ENCODE measurements around the gene SLC26A9. TPM values are rescaled to one million over a fixed set of nuclear protein-coding genes. Genes with fewer than 3 reads are reported as not detected.

Gene SLC26A9, protein sequence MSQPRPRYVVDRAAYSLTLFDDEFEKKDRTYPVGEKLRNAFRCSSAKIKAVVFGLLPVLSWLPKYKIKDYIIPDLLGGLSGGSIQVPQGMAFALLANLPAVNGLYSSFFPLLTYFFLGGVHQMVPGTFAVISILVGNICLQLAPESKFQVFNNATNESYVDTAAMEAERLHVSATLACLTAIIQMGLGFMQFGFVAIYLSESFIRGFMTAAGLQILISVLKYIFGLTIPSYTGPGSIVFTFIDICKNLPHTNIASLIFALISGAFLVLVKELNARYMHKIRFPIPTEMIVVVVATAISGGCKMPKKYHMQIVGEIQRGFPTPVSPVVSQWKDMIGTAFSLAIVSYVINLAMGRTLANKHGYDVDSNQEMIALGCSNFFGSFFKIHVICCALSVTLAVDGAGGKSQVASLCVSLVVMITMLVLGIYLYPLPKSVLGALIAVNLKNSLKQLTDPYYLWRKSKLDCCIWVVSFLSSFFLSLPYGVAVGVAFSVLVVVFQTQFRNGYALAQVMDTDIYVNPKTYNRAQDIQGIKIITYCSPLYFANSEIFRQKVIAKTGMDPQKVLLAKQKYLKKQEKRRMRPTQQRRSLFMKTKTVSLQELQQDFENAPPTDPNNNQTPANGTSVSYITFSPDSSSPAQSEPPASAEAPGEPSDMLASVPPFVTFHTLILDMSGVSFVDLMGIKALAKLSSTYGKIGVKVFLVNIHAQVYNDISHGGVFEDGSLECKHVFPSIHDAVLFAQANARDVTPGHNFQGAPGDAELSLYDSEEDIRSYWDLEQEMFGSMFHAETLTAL
- 0.69 TPM for total RNA-seq
- 5.9 TPM for polyA plus RNA-seq (ENCODE audit: insufficient read depth, low read depth, low replicate concordance)
- long read RNA-seq, donor 1, result 0 reads
- long read RNA-seq, donor 2, result 0 reads
- long read RNA-seq, donor 3, partial matches to known transcripts, result 41 of 41 reads
- long read RNA-seq, donor 3, other reads (novel, unspliced or antisense), result 0 of 41 reads
- long read RNA-seq, donor 4, result 0 reads
- long read RNA-seq, donor 5, result 0 reads
- long read RNA-seq, donor 6, result 0 reads
- long read RNA-seq, donor 7, result 0 reads
- long read RNA-seq, donor 8, result 0 reads
- long read RNA-seq, donor 9, result 0 reads
- long read RNA-seq, donor 10, result 0 reads

DNA sequence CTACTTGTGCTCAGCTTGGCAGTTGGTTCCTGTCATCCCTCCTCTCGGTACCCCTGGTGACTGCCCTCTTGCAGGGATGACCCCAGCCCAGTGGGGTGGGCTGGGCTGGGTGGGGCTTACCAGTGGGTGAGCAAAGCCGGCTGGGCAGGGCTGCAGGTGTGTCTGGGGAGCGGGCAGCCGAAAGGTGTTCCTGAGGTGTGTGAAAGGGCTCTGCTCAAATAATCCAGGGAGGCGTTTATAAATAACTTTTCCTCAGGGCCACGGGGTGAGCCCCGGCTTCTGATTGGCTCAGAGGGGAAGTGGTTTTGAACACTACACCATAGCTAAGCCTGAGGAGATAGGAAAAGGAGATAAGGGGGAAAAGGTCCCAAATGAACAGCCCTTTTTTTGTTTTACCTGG lies at the start of gene SLC26A9:
Gene SLC26A9, minus strand, starts transcription at position 212 of the 400 bp plus-strand sequence. CDS start 7,636 bp downstream, outside the sequence.
- H3K27ac ChIP-seq (ENCODE audit: low read depth in 2 of 2, low read length in 2 of 2), result no peak within 1 kb of the TSS
- no peak for DNase-seq

GRCh38 chr1:205992218-205992882 lies 49.1 kb upstream of the SLC26A9 start:
- Histone ChIP-seq H3K4me1 (ENCODE audit: control insufficient read depth in 2 of 3, insufficient read depth in 2 of 3, low read depth in 1 of 3, low read length in 3 of 3) (no peaks in the 10 kb centered on the region), H3K27me3 (ENCODE audit: control insufficient read depth, insufficient read depth, low read length) (no peaks in the 10 kb centered on the region), H3K4me3 (ENCODE audit: low read length in 3 of 3) (no peak overlapping the region), H3K36me3 (ENCODE audit: control insufficient read depth in 2 of 3, insufficient read depth in 3 of 3, low read length in 3 of 3) (no peaks in the 10 kb centered on the region), H3K27ac (ENCODE audit: low read depth in 2 of 2, low read length in 2 of 2) (no peak overlapping the region), H3K9me3 (ENCODE audit: control insufficient read depth in 2 of 3, insufficient read depth in 1 of 3, low read length in 3 of 3) (no peaks in the 10 kb centered on the region), H3K9ac (ENCODE audit: low read length in 3 of 3) (no peak overlapping the region)
- DNase-seq (no peak), FAIRE-seq (no peak)
- intact Hi-C loops (cut with DNase I), result no loop called here
- TF ChIP-seq CTCF (IDR thresholded peaks at IDR 0.05; ENCODE audit: borderline replicate concordance, extremely low read depth, insufficient read depth), result no peak

More for the DNA sequence above, at the start of gene SLC26A9:
- Histone ChIP-seq H3K27me3 (ENCODE audit: control insufficient read depth, insufficient read depth, low read length) (no peaks in the 10 kb centered on the region), H3K9ac (ENCODE audit: low read length in 3 of 3) (no peak within 1 kb of the TSS), H3K4me3 (ENCODE audit: low read length in 3 of 3) (no peak within 1 kb of the TSS), H3K9me3 (ENCODE audit: control insufficient read depth in 2 of 3, insufficient read depth in 1 of 3, low read length in 3 of 3) (no peaks in the 10 kb centered on the region), H3K4me1 (ENCODE audit: control insufficient read depth in 2 of 3, insufficient read depth in 2 of 3, low read depth in 1 of 3, low read length in 3 of 3) (no peaks in the 10 kb centered on the region), H3K36me3 (ENCODE audit: control insufficient read depth in 2 of 3, insufficient read depth in 3 of 3, low read length in 3 of 3) (no peaks in the 10 kb centered on the region)
- no peak for FAIRE-seq
- TF ChIP-seq CTCF (IDR thresholded peaks at IDR 0.05; ENCODE audit: borderline replicate concordance, extremely low read depth, insufficient read depth), result no peak
- intact Hi-C loops (cut with DNase I), result no loop called here

DNA sequence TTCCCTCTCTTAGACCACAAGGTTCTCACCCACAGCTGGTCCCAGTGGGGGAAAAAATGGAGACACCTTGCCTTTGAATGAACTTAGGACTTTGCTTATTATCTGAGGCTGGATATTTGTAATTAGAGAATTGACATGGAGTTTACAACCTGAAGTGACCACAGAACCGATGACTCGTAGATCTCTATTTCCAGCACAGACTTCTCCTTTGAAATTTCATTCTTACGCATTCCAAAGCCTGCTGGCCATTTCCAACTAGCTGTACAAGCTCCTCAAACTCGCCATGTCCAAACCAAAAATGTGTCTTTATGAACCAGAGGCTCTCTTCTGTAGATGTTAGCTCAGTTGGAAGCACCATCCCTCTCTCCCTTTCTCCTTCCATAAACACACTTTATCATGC lies 48.0 kb upstream of the SLC26A9 start:
- FAIRE-seq (no peak), DNase-seq (no peak)
- H3K9me3 ChIP-seq (ENCODE audit: control insufficient read depth in 2 of 3, insufficient read depth in 1 of 3, low read length in 3 of 3), result no peaks in the 10 kb centered on the region

More for the DNA sequence above, 48.0 kb upstream of the SLC26A9 start:
- no peaks in the 10 kb centered on the region for H3K36me3 ChIP-seq (ENCODE audit: control insufficient read depth in 2 of 3, insufficient read depth in 3 of 3, low read length in 3 of 3)
- H3K4me3 ChIP-seq (ENCODE audit: low read length in 3 of 3), result no peak overlapping the region
- H3K27me3 ChIP-seq (ENCODE audit: control insufficient read depth, insufficient read depth, low read length), result no peaks in the 10 kb centered on the region
- no peak overlapping the region for H3K9ac ChIP-seq (ENCODE audit: low read length in 3 of 3)
- H3K27ac ChIP-seq (ENCODE audit: low read depth in 2 of 2, low read length in 2 of 2), result no peak overlapping the region
- intact Hi-C loops (cut with DNase I), result no loop called here
- no peaks in the 10 kb centered on the region for H3K4me1 ChIP-seq (ENCODE audit: control insufficient read depth in 2 of 3, insufficient read depth in 2 of 3, low read depth in 1 of 3, low read length in 3 of 3)
- no peak for TF ChIP-seq CTCF (IDR thresholded peaks at IDR 0.05; ENCODE audit: borderline replicate concordance, extremely low read depth, insufficient read depth)

All from kidney (tissue), 22 donors.